Panc1 (cell line): ENCODE results near the gene GFRA1. TPM values are rescaled to one million over a fixed set of nuclear protein-coding genes. Genes with fewer than 3 reads are reported as not detected.

Experiments used
- ATAC-seq: fragments of 200-7000 bp; cut with Tn5 transposase; 2 replicates; pipeline ENCODE4 v1.9.1; 2020; ENCODE audit warnings: mild to moderate bottlenecking, moderate library complexity
- BruUV-seq: library from RNA; stranded (reverse); fragments of 400-500 nt; replicated peaks from 2 replicates; lab custom pipeline; 2021; lab: Mats Ljungman, UMichigan
- CTCF ChIA-PET: fragments of 300-600 bp; sonication (Branson Sonifier 250); formaldehyde crosslinking; loops from one replicate; lab custom pipeline; 2022; ENCODE audit warnings: antibody characterized with exemption; lab: Charles Lee
- POLR2A ChIA-PET: fragments of 300-600 bp; sonication (Branson Sonifier 250); formaldehyde crosslinking; loops from one replicate; lab custom pipeline; 2022; ENCODE audit warnings: antibody characterized with exemption; lab: Charles Lee
- DNase-seq: peaks from one replicate; pipeline ENCODE4 v3.0.0-alpha.2; 2010; ENCODE audit warnings: low read depth, low spot score
- H3K27ac ChIP-seq: 2 replicates; pipeline ENCODE4 v1.5.1; 2011; ENCODE audit warnings: mild to moderate bottlenecking, low read length, inconsistent platforms
- H3K27me3 ChIP-seq: fragments of 200-500 bp; sonication (Bioruptor generic); 2 replicates; pipeline ENCODE4 v1.6.0; 2014; ENCODE audit warnings: low read length, inconsistent platforms; ENCODE audit not compliant: control insufficient read depth, insufficient read depth
- H3K36me3 ChIP-seq: fragments of 200-500 bp; sonication (Bioruptor generic); 2 replicates; pipeline ENCODE4 v1.5.1; 2014; ENCODE audit warnings: inconsistent platforms, mild to moderate bottlenecking, low read length, moderate library complexity; ENCODE audit not compliant: control insufficient read depth, insufficient read depth
- H3K4me1 ChIP-seq: 2 replicates; pipeline ENCODE4 v1.5.1; 2011; ENCODE audit warnings: inconsistent platforms, mild to moderate bottlenecking, low read length, moderate library complexity; ENCODE audit not compliant: control insufficient read depth, insufficient read depth
- H3K4me3 ChIP-seq, 2 experiments: 2 replicates each; pipeline ENCODE4 v1.5.1; 2011 to 2012; ENCODE audit warnings: low read depth in 2 of 2, low read length in 2 of 2, mild to moderate bottlenecking in 2 of 2, inconsistent platforms in 1 of 2, moderate library complexity in 1 of 2
- H3K9me3 ChIP-seq: fragments of 200-500 bp; sonication (Bioruptor generic); 2 replicates; pipeline ENCODE4 v1.5.1; 2014; ENCODE audit warnings: low read depth, mild to moderate bottlenecking, inconsistent platforms, low read length, moderate library complexity; ENCODE audit not compliant: control insufficient read depth, insufficient read depth
- CTCF ChIP-seq: fragments of 450-650 bp; IDR thresholded peaks from 2 replicates; pipeline ENCODE4 v1.5.1; 2017; ENCODE audit warnings: mild to moderate bottlenecking
- POLR2AphosphoS5 ChIP-seq: IDR thresholded peaks from 2 replicates; pipeline ENCODE4 v1.6.1; 2012; ENCODE audit warnings: mild to moderate bottlenecking, low read depth, low read length, moderate library complexity
- REST ChIP-seq, 2 experiments: IDR thresholded peaks; 2 replicates each; pipeline ENCODE4 v1.6.1; 2011 to 2012; ENCODE audit warnings: low read depth in 2 of 2, control low read depth in 1 of 2, low read length in 1 of 2, mild to moderate bottlenecking in 1 of 2, moderate library complexity in 1 of 2; ENCODE audit not compliant: insufficient read depth in 1 of 2
- SIN3A ChIP-seq: IDR thresholded peaks from 2 replicates; pipeline ENCODE4 v1.6.1; 2012; ENCODE audit warnings: low read depth, mild to moderate bottlenecking, low read length, moderate library complexity, borderline replicate concordance; ENCODE audit not compliant: insufficient read depth
- TCF7L2 ChIP-seq: IDR thresholded peaks from 2 replicates; pipeline ENCODE4 v1.6.1; 2011; ENCODE audit warnings: mild to moderate bottlenecking, low read depth, low read length, inconsistent platforms
- in situ Hi-C: cut with HindIII; loops from 2 replicates; pipeline ENCODE4 v1.10.0; 2016; ENCODE audit warnings: low sequenced_read_pairs, low pct_unique_long_range_greater_than_20kb
- intact Hi-C: fragments of 100-400 bp; cut with micrococcal nuclease; formaldehyde crosslinking; loops from one replicate; pipeline ENCODE4 v1.10.0; 2022; ENCODE audit not compliant: unreplicated experiment
- total RNA-seq: library from RNA; stranded (reverse); gene quantifications from one replicate; pipeline ENCODE4 v1.2.1, GENCODE V29; 2021; ENCODE audit not compliant: unreplicated experiment

GFRA1 gene
- total RNA-seq, 1 experiment from 2014 or later = 0.10 TPM

GRCh38 chr10:116084161-116084560 lies 188.8 kb downstream of the GFRA1 start:
- intact Hi-C loops = no loop called here
- no TSS peak for BruUV-seq
- Histone ChIP-seq H3K36me3 (no peaks in the 10 kb centered on the region), H3K4me1 (no peaks in the 10 kb centered on the region), H3K27ac (no peak overlapping the region), H3K9me3 (no peaks in the 10 kb centered on the region), H3K27me3 (peaks cover under 1% of the 10 kb centered on the region; the same call in 1 of the 2 replicates), H3K4me3 (no peak overlapping the region)
- ChIA-PET POLR2A (no interaction called here), CTCF (no interaction called here)
- TF ChIP-seq SIN3A = no peak
- TF ChIP-seq REST (IDR thresholded peaks at IDR 0.05; ENCODE audit: insufficient read depth in 1 of 2, low read depth in 2 of 2, low read length in 1 of 2) = no peak
- TF ChIP-seq POLR2AphosphoS5 = no peak
- no peak for TF ChIP-seq CTCF
- no peak for TF ChIP-seq TCF7L2
- no peak for ATAC-seq
- in situ Hi-C loops = no loop called here
- no peak for DNase-seq

GRCh38 chr10:116083226-116083762 lies 189.7 kb downstream of the GFRA1 start:
- H3K4me3 ChIP-seq = no peak overlapping the region
- no peak for TF ChIP-seq SIN3A
- no peak for TF ChIP-seq REST (IDR thresholded peaks at IDR 0.05; ENCODE audit: insufficient read depth in 1 of 2, low read depth in 2 of 2, low read length in 1 of 2)
- TF ChIP-seq POLR2AphosphoS5 = no peak
- no peak for TF ChIP-seq CTCF
- TF ChIP-seq TCF7L2 = no peak
- in situ Hi-C loops = no loop called here
- DNase-seq (no peak), ATAC-seq (no peak)
- no peaks in the 10 kb centered on the region for H3K36me3 ChIP-seq
- H3K4me1 ChIP-seq = no peaks in the 10 kb centered on the region
- H3K27me3 ChIP-seq = no peaks in the 10 kb centered on the region
- ChIA-PET CTCF (no interaction called here), POLR2A (no interaction called here)
- no peak overlapping the region for H3K27ac ChIP-seq
- intact Hi-C loops = no loop called here
- H3K9me3 ChIP-seq = no peaks in the 10 kb centered on the region
- no TSS peak for BruUV-seq
